ENCODE measurements around the gene VRK2.
"Not testable (repeated sequence)": the region's sequence is repeated elsewhere in the genome, so short reads cannot be mapped to it uniquely, and the experiment has no call there.

Gene VRK2

DNA sequence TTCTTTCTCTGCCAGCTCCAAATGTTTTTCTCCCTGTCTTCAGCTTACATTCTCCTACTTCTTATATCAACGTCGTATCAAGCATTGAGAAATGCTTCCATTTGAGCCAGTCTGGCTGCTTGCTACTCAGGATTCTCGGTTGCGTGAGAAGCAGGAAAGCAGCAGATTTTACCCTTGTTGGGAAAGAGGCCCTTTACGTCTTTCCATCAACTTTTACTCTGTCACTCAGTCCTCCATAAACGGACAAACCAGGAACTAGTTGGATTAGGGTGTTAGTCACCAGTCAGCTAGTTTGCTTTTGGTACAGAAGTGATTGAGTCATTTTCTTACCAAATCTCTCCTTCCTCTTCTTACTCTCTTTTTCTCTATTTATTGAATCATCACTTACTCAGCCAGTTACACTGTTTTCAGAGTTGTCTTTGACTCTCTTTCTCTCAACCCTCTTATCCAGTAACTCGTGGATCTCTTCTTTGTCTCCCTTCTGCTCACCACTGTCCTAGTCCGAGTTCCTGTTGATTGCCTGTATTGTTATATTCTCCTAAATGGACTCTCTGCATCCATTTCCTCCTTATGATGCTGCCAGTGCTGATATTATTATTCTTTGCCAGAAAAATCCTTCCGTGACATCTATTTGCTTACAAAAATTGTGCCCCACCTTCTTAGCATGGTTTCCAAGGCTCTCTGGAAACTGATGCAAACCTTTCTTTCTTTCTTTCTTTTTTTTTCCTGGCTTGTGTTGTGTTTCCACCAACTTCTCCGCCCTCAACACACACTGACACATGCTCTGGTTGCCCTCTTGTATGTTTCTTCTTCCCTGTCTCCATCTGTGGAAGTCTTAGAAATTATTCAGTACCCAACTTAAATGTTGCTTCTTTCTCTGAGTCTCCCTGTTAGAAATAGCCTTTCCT, 61.5 kb downstream of the VRK2 start:
- Histone ChIP-seq H3K9me3 (ENCODE audit: control insufficient read depth in 2 of 2, low read length in 2 of 2) (no peaks in the 10 kb centered on the region), H3K4me3 (ENCODE audit: low read length in 2 of 2) (no peak overlapping the region), H3K27ac (ENCODE audit: low read length) (no peak overlapping the region), H3K4me1 (ENCODE audit: control insufficient read depth, insufficient read depth, low read length) (no peaks in the 10 kb centered on the region), H3K27me3 (ENCODE audit: control insufficient read depth in 1 of 2, insufficient read depth in 2 of 2, low read length in 2 of 2) (no peaks in the 10 kb centered on the region), H3K36me3 (ENCODE audit: control insufficient read depth in 2 of 2, insufficient read depth in 2 of 2, low read length in 2 of 2) (no peaks in the 10 kb centered on the region), H3K9ac (ENCODE audit: low read length in 2 of 2) (no peak overlapping the region)

DNA sequence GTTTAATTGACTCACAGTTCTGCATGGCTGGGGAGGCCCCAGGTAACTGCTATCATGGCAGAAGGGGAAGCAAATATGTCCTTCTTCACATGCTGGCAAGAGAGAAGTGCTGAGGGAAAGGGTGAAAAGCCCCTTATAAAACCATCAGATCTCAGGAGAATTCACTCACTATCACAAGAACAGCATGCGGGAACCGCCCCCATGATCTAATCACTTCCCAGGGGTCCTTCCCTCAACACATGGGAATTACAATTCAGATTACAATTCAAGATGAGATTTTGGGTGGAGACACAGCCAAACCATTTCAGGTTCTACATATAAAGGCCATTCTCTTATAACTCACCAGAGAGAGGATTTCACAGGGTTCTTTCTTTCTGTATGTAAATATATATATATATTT, 62.9 kb downstream of the VRK2 start:
- no peak overlapping the region for H3K9ac ChIP-seq (ENCODE audit: low read length in 2 of 2)
- H3K27ac ChIP-seq (ENCODE audit: low read length): no peak overlapping the region
- no peak overlapping the region for H3K4me3 ChIP-seq (ENCODE audit: low read length in 2 of 2)
- H3K4me1 ChIP-seq (ENCODE audit: control insufficient read depth, insufficient read depth, low read length): no peaks in the 10 kb centered on the region
- H3K27me3 ChIP-seq (ENCODE audit: control insufficient read depth in 1 of 2, insufficient read depth in 2 of 2, low read length in 2 of 2): no peaks in the 10 kb centered on the region
- no peaks in the 10 kb centered on the region for H3K36me3 ChIP-seq (ENCODE audit: control insufficient read depth in 2 of 2, insufficient read depth in 2 of 2, low read length in 2 of 2)
- no peaks in the 10 kb centered on the region for H3K9me3 ChIP-seq (ENCODE audit: control insufficient read depth in 2 of 2, low read length in 2 of 2)

DNA sequence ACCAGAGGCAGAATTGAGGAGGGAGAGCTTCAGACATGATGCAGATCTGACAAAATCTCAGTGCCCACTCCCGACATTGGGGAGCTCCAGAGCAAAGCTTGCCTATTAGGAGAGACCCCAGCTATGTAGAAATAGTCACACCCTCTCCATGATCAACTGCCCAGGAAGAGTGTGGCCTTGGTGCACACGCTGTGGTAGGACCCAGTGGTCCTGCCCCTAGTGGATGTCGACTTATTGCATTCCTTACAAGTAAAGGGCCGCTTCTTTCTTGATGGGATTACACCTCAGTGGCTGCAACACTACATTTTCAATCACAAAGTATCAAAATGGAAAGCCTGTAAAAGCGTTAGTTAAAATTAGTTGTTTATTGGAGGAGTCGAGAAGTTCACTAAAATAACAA, 64.2 kb downstream of the VRK2 start:
- no peaks in the 10 kb centered on the region for H3K9me3 ChIP-seq (ENCODE audit: control insufficient read depth in 2 of 2, low read length in 2 of 2)
- H3K27me3 ChIP-seq (ENCODE audit: control insufficient read depth in 1 of 2, insufficient read depth in 2 of 2, low read length in 2 of 2): no peaks in the 10 kb centered on the region
- H3K4me3 ChIP-seq (ENCODE audit: low read length in 2 of 2): no peak overlapping the region
- no peaks in the 10 kb centered on the region for H3K36me3 ChIP-seq (ENCODE audit: control insufficient read depth in 2 of 2, insufficient read depth in 2 of 2, low read length in 2 of 2)
- H3K9ac ChIP-seq (ENCODE audit: low read length in 2 of 2): no peak overlapping the region
- no peaks in the 10 kb centered on the region for H3K4me1 ChIP-seq (ENCODE audit: control insufficient read depth, insufficient read depth, low read length)
- no peak overlapping the region for H3K27ac ChIP-seq (ENCODE audit: low read length)

DNA sequence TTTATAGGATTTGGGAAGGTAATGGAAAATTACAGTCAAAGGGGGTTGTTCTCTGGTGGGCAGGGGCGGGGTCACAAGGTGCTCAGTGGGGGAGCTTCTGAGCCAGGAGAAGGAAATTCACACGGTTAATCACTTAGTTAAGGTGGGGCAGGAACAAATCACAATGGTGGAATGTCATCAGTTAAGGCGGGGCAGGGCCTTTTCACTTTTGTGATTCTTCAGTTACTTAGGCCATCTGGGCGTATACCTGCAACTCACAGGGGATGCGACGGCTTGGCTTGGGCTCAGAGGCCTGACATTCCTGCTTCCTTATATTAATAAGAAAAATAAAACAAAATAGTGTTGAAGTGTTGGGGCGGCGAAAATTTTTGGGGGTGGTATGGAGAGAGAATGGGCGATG, 67.0 kb downstream of the VRK2 start:
- not testable (repeated sequence) for H3K9ac ChIP-seq (ENCODE audit: low read length in 2 of 2); H3K27me3 ChIP-seq (ENCODE audit: control insufficient read depth in 1 of 2, insufficient read depth in 2 of 2, low read length in 2 of 2); H3K4me1 ChIP-seq (ENCODE audit: control insufficient read depth, insufficient read depth, low read length); H3K27ac ChIP-seq (ENCODE audit: low read length); H3K36me3 ChIP-seq (ENCODE audit: control insufficient read depth in 2 of 2, insufficient read depth in 2 of 2, low read length in 2 of 2); H3K4me3 ChIP-seq (ENCODE audit: low read length in 2 of 2); H3K9me3 ChIP-seq (ENCODE audit: control insufficient read depth in 2 of 2, low read length in 2 of 2)

DNA sequence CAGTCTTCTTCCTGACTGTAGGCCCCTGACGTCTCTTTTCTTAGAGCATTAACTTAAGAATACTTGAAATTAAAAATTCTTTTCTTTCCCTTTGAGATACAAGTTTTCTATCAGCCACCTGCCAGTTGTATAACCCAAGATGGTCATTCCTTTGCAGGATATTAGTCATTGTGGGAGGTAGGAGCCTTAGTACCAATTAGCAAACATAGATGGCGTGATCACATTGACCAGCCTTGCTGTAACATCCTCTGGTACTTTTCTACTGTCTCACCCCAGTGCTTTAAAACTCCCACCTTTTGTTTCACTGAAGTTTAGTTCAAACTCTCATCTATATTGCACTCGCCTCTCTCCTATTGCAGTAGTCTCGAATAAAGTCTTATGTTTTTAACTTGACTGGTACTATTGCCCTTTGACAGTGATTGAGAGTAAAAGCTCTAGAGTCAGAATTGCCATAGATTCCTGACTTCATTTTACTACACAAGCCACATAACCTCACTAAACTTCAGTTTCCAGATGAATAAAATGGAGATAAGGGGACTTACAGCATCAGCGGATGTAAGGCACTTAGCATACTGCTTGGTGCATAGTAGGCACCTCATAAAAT, 74.1 kb downstream of the VRK2 start:
- peaks cover 0 to 5% of the 10 kb centered on the region in 2 donors for H3K36me3 ChIP-seq (ENCODE audit: control insufficient read depth in 2 of 2, insufficient read depth in 2 of 2, low read length in 2 of 2)
- no peak overlapping the region for H3K4me3 ChIP-seq (ENCODE audit: low read length in 2 of 2)
- H3K9me3 ChIP-seq (ENCODE audit: control insufficient read depth in 2 of 2, low read length in 2 of 2): no peaks in the 10 kb centered on the region
- H3K9ac ChIP-seq (ENCODE audit: low read length in 2 of 2): no peak overlapping the region
- H3K27me3 ChIP-seq (ENCODE audit: control insufficient read depth in 1 of 2, insufficient read depth in 2 of 2, low read length in 2 of 2): no peaks in the 10 kb centered on the region
- no peaks in the 10 kb centered on the region for H3K4me1 ChIP-seq (ENCODE audit: control insufficient read depth, insufficient read depth, low read length)
- H3K27ac ChIP-seq (ENCODE audit: low read length): no peak overlapping the region

DNA sequence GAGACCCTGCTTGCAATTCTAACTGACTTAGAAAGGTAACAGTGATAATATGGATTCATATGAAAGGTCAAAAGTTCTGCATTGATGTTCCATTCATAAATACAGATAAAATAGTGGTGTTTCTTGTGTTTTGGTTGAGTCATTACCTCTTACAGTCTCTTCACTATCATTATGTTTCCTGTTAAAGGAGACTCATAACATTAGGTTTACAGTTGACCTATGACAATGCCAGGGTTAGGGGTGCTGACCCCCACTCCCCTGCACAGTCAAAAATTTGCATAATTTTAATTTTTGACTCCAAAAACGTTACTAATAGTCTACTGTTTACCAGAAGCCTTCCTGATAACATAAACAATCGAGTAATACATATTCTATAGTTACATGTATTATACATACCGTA, 75.4 kb downstream of the VRK2 start:
- Histone ChIP-seq H3K27me3 (ENCODE audit: control insufficient read depth in 1 of 2, insufficient read depth in 2 of 2, low read length in 2 of 2) (no peaks in the 10 kb centered on the region), H3K9ac (ENCODE audit: low read length in 2 of 2) (no peak overlapping the region), H3K4me1 (ENCODE audit: control insufficient read depth, insufficient read depth, low read length) (no peaks in the 10 kb centered on the region), H3K27ac (ENCODE audit: low read length) (no peak overlapping the region), H3K4me3 (ENCODE audit: low read length in 2 of 2) (no peak overlapping the region), H3K36me3 (ENCODE audit: control insufficient read depth in 2 of 2, insufficient read depth in 2 of 2, low read length in 2 of 2) (peaks cover 0 to 5% of the 10 kb centered on the region in 2 donors), H3K9me3 (ENCODE audit: control insufficient read depth in 2 of 2, low read length in 2 of 2) (no peaks in the 10 kb centered on the region)

DNA sequence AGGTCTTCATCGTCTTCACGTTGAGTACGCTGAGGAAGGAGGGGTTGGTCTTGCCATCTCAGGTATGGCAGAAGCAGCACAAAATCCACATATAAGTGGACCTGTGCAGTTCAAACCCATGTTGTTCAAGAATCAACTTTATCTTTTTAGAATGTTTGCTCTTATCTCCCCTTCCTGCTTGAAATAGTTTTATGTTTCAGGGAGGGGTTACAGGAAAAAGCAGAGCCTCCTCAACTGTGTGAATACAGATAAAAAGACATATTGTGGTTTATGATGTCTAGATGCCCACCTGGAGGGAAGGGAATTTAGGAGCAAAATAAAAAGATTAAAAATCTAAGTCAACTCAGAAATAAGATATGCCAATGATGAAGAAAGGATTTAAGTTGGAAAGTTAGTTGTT, 75.9 kb downstream of the VRK2 start:
- no peak overlapping the region for H3K4me3 ChIP-seq (ENCODE audit: low read length in 2 of 2)
- no peaks in the 10 kb centered on the region for H3K27me3 ChIP-seq (ENCODE audit: control insufficient read depth in 1 of 2, insufficient read depth in 2 of 2, low read length in 2 of 2)
- H3K27ac ChIP-seq (ENCODE audit: low read length): no peak overlapping the region
- H3K4me1 ChIP-seq (ENCODE audit: control insufficient read depth, insufficient read depth, low read length): no peaks in the 10 kb centered on the region
- H3K9ac ChIP-seq (ENCODE audit: low read length in 2 of 2): no peak overlapping the region
- H3K36me3 ChIP-seq (ENCODE audit: control insufficient read depth in 2 of 2, insufficient read depth in 2 of 2, low read length in 2 of 2): peaks cover 0 to 5% of the 10 kb centered on the region in 2 donors
- H3K9me3 ChIP-seq (ENCODE audit: control insufficient read depth in 2 of 2, low read length in 2 of 2): no peaks in the 10 kb centered on the region

DNA sequence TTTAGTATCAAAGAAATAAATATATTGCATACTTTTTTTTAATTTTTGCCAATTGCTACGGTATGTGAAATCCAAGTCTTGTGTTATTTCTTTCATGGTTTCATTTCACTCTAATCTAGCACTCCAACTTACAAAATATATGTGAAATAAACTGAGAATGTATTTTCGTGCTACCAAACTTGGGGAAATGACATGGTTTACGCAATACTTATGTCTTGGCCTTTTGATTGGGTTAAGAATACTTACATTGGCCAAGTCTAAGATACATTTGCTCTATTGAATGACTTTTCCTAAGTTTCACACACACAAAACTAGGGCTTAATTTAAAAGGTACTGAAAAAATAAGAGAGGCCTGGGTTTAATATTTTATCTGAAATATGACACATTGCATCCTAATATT, 80.5 kb downstream of the VRK2 start:
- no peak overlapping the region for H3K27ac ChIP-seq (ENCODE audit: low read length)
- no peaks in the 10 kb centered on the region for H3K9me3 ChIP-seq (ENCODE audit: control insufficient read depth in 2 of 2, low read length in 2 of 2)

DNA sequence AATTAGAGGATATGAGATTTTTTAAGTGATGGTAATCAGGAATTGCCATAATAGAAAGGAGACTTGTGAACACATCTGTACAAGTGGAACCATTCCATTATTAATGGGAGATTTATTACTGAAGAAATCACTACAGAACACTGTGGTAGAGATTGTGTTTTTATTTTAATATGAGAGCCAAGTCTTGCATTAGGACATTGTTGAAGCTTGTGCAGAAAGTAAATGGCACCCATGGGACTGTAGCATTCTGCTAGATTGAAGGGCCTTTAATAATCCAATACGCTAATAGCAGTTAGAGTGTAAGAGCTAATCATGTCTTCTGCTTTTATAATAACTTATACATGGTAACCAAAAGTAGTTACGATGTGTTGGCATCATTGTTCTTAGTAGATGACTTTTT, 83.6 kb downstream of the VRK2 start:
- no peak overlapping the region for H3K9ac ChIP-seq (ENCODE audit: low read length in 2 of 2)
- no peaks in the 10 kb centered on the region for H3K9me3 ChIP-seq (ENCODE audit: control insufficient read depth in 2 of 2, low read length in 2 of 2)
- H3K4me1 ChIP-seq (ENCODE audit: control insufficient read depth, insufficient read depth, low read length): peaks cover 6% of the 10 kb centered on the region
- no peak overlapping the region for H3K4me3 ChIP-seq (ENCODE audit: low read length in 2 of 2)
- no peak overlapping the region for H3K27ac ChIP-seq (ENCODE audit: low read length)
- H3K36me3 ChIP-seq (ENCODE audit: control insufficient read depth in 2 of 2, insufficient read depth in 2 of 2, low read length in 2 of 2): no peaks in the 10 kb centered on the region
- H3K27me3 ChIP-seq (ENCODE audit: control insufficient read depth in 1 of 2, insufficient read depth in 2 of 2, low read length in 2 of 2): no peaks in the 10 kb centered on the region

More for the DNA sequence above, 80.5 kb downstream of the VRK2 start:
- peaks cover 0 to 5% of the 10 kb centered on the region in 2 donors for H3K36me3 ChIP-seq (ENCODE audit: control insufficient read depth in 2 of 2, insufficient read depth in 2 of 2, low read length in 2 of 2)
- H3K4me3 ChIP-seq (ENCODE audit: low read length in 2 of 2): no peak overlapping the region
- no peaks in the 10 kb centered on the region for H3K27me3 ChIP-seq (ENCODE audit: control insufficient read depth in 1 of 2, insufficient read depth in 2 of 2, low read length in 2 of 2)
- H3K4me1 ChIP-seq (ENCODE audit: control insufficient read depth, insufficient read depth, low read length): peaks cover 6% of the 10 kb centered on the region
- H3K9ac ChIP-seq (ENCODE audit: low read length in 2 of 2): no peak overlapping the region

DNA sequence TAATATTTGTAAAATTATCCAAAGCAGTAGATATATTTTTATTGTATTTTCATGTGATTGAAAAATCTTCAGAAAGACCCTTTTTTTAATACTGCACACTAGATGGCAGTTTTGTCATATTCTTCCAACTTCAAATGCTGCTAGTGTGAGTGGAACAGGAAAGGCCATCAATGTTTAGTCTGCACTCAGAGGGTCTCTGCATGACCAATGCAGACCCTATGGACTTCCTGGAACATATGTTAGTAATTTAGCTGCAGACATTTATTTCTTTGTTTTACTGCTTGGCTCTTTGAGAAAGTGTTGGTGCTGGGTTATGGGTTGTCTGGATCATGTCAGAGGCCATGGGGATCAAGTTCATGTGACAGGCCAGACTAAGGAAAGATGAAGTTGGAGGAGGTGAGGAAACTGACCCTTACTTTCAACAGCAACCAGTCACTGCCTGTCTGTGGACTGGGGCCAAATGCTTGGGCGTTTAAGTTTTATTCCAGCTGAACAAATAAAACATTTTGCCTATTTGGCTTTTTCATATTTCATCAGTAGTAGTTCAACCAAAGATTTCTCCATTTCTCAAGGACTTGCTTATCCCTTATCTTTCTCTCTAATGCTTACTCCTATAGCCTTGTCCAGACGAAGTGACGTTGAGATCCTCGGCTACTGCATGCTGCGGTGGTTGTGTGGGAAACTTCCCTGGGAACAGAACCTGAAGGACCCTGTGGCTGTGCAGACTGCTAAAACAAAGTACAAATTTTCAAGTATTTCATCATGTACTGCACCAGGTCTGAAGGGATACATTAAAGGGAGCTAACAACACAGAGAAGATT, 84.8 kb downstream of the VRK2 start:
- Histone ChIP-seq H3K4me3 (ENCODE audit: low read length in 2 of 2) (no peak overlapping the region), H3K27me3 (ENCODE audit: control insufficient read depth in 1 of 2, insufficient read depth in 2 of 2, low read length in 2 of 2) (no peaks in the 10 kb centered on the region), H3K4me1 (ENCODE audit: control insufficient read depth, insufficient read depth, low read length) (peaks cover 6% of the 10 kb centered on the region), H3K9ac (ENCODE audit: low read length in 2 of 2) (no peak overlapping the region), H3K27ac (ENCODE audit: low read length) (no peak overlapping the region), H3K36me3 (ENCODE audit: control insufficient read depth in 2 of 2, insufficient read depth in 2 of 2, low read length in 2 of 2) (no peaks in the 10 kb centered on the region), H3K9me3 (ENCODE audit: control insufficient read depth in 2 of 2, low read length in 2 of 2) (no peaks in the 10 kb centered on the region)
